Skeletal muscle satellite cell (primary cell): ENCODE measurements around the gene NELFA.
"Not testable (repeated sequence)": the region's sequence is repeated elsewhere in the genome, so short reads cannot be mapped to it uniquely, and the experiment has no call there.

Experiments used
- H3K27me3 ChIP-seq: 2 replicates; pipeline ENCODE4 v1.7.0; 2013; ENCODE audit warnings: low read length; ENCODE audit not compliant: control insufficient read depth, insufficient read depth
- H3K36me3 ChIP-seq: 2 replicates; pipeline ENCODE4 v1.7.0; 2013; ENCODE audit warnings: mild to moderate bottlenecking, control low read depth, low read length; ENCODE audit not compliant: insufficient read depth
- H3K4me1 ChIP-seq: 2 replicates; pipeline ENCODE4 v1.7.0; 2013; ENCODE audit warnings: low read length; ENCODE audit not compliant: control insufficient read depth, insufficient read depth
- H3K4me2 ChIP-seq: 2 replicates; pipeline ENCODE4 v1.7.0; 2013; ENCODE audit warnings: mild to moderate bottlenecking, low read length
- H3K4me3 ChIP-seq: 2 replicates; pipeline ENCODE4 v1.7.0; 2013; ENCODE audit warnings: low read length
- H3K9ac ChIP-seq: 2 replicates; pipeline ENCODE4 v1.7.0; 2013; ENCODE audit warnings: mild to moderate bottlenecking, low read depth, low read length, moderate library complexity
- H3K9me3 ChIP-seq: replicated peaks from 2 replicates; pipeline ENCODE4 v1.7.0; 2013; ENCODE audit warnings: mild to moderate bottlenecking, control low read depth, low read length

The NELFA gene

GRCh38 chr4:2031161-2031560 lies 22.4 kb upstream of the NELFA start:
- not testable (repeated sequence) for H3K9me3 ChIP-seq, H3K4me3 ChIP-seq
- peaks cover 45% of the 10 kb centered on the region for H3K27me3 ChIP-seq

DNA sequence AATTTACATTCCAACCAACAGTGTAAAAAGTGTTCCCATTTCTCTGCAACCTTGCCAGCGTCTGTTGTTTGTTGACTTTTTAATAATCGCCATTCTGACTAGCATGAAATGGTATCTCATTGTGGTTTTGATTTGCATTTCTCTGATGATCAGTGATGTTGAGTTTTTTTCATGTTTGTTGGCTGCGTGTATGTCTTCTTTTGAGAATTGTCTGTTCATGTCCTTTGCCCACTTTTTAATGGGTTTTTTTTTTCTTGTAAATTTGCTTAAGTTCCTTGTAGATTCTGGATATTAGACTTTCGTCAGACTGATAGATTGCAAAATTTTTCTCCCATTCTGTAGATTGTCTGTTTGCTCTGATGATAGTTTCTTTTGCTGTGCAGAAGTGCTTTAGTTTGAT lies 18.3 kb upstream of the NELFA start:
- H3K9me3 ChIP-seq, H3K36me3 ChIP-seq, H3K4me3 ChIP-seq, H3K4me2 ChIP-seq, H3K4me1 ChIP-seq, H3K9ac ChIP-seq: not testable (repeated sequence)
- peaks cover 26% of the 10 kb centered on the region for H3K27me3 ChIP-seq

More at GRCh38 chr4:2031161-2031560, 22.4 kb upstream of the NELFA start:
- H3K9ac ChIP-seq, H3K36me3 ChIP-seq, H3K4me1 ChIP-seq, H3K4me2 ChIP-seq: not testable (repeated sequence)

GRCh38 chr4:2025817-2026216 lies 17.0 kb upstream of the NELFA start:
- Histone ChIP-seq H3K4me3 (no peak overlapping the region), H3K36me3 (no peaks in the 10 kb centered on the region), H3K9ac (no peak overlapping the region), H3K9me3 (no peaks in the 10 kb centered on the region), H3K4me2 (no peak overlapping the region), H3K27me3 (peaks cover 31% of the 10 kb centered on the region), H3K4me1 (peaks cover 8% of the 10 kb centered on the region)

GRCh38 chr4:2024683-2025082 lies 15.9 kb upstream of the NELFA start:
- peaks cover 22% of the 10 kb centered on the region for H3K27me3 ChIP-seq
- peaks cover 8% of the 10 kb centered on the region for H3K4me1 ChIP-seq
- no peaks in the 10 kb centered on the region for H3K36me3 ChIP-seq
- H3K4me3 ChIP-seq = no peak overlapping the region
- no peak overlapping the region for H3K4me2 ChIP-seq
- no peak overlapping the region for H3K9ac ChIP-seq
- H3K9me3 ChIP-seq = no peaks in the 10 kb centered on the region

- not testable (repeated sequence) for H3K4me2 ChIP-seq, H3K4me3 ChIP-seq
These were observed 12.7 kb upstream of the NELFA start for GRCh38 chr4:2021358-2022018.

DNA sequence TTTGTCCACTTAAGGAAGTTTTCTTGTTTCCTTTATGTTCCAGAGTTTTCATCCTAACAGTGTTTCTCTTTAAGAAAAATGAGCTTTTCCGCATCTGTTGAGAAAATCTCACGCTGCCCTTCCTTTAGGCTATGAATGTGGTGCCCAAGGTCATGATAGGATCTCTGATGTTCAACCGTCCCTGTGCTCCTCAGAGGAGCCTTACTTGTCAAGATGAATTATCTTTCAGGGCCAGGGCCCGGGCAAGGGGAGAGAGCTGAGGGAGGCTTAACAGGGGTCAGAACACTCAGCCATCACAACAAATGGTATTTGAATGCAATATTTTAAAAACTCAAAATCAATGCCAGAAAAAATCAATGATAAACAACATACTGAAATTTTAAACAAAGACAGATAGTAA lies 6.2 kb upstream of the NELFA start:
- no peak overlapping the region for H3K9ac ChIP-seq
- H3K4me2 ChIP-seq = no peak overlapping the region
- peaks cover under 1% of the 10 kb centered on the region for H3K4me1 ChIP-seq
- no peaks in the 10 kb centered on the region for H3K36me3 ChIP-seq
- H3K9me3 ChIP-seq = no peaks in the 10 kb centered on the region
- H3K4me3 ChIP-seq = no peak overlapping the region
- peaks cover 10% of the 10 kb centered on the region for H3K27me3 ChIP-seq

More at GRCh38 chr4:2021358-2022018, 12.7 kb upstream of the NELFA start:
- H3K9me3 ChIP-seq, H3K9ac ChIP-seq, H3K4me1 ChIP-seq, H3K36me3 ChIP-seq: not testable (repeated sequence)
- H3K27me3 ChIP-seq = peaks cover 27% of the 10 kb centered on the region

- H3K36me3 ChIP-seq = no peaks in the 10 kb centered on the region
- no peak overlapping the region for H3K4me3 ChIP-seq
- no peak overlapping the region for H3K9ac ChIP-seq
- peaks cover 3% of the 10 kb centered on the region for H3K27me3 ChIP-seq
- H3K4me1 ChIP-seq = peaks cover 18% of the 10 kb centered on the region
- H3K9me3 ChIP-seq = no peaks in the 10 kb centered on the region
- no peak overlapping the region for H3K4me2 ChIP-seq
These were observed 2.8 kb upstream of the NELFA start for GRCh38 chr4:2011583-2011982.

DNA sequence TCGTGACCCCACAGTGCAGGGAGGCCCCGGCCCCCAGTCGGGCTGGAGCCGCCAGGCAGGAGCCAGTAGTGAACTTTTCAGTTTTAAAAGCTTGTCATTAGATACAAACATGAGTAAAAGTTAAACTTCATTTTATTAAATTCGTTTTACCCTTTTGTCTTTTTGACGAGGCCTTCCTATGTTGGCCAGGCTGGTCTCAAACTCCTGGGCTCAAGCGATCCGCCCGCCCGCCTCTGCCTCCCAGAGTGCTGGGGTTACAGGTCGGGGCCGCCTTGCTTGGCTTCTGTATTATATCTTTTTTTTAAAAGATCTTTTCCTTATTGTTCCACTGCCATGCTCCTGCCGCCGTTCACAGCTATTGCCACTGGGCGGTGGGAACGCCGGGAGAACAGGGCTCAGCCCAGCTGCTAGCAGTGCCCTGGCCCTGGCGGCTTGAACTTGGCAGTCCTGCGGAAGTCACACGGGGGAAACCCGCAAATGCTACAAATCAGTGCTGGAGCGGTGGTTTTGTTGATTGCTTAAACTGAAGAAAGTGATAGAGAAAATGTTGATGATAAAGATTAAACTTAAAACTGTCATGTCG lies 968 bp upstream of the NELFA start:
- no peaks in the 10 kb centered on the region for H3K27me3 ChIP-seq
- no peaks in the 10 kb centered on the region for H3K9me3 ChIP-seq
- peak overlapping the region; percentile 97 for H3K4me2 ChIP-seq
- H3K9ac ChIP-seq = peak overlapping the region; percentile 97
- no peaks in the 10 kb centered on the region for H3K36me3 ChIP-seq
- H3K4me1 ChIP-seq = peaks cover 18% of the 10 kb centered on the region
- H3K4me3 ChIP-seq = peak overlapping the region; percentile 100

DNA sequence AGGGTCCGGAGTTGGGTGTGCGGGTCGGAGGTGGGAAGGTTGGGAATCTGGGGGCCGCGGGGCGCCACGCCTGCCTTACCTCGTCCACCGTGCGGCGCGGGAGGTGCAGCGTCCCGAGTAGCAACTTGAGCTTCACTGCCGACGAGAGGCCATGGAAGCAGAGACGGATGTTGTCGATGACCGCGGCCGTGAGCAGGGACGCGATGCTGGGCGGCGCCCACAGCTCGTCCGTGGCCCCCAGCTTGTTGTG lies 178 bp downstream of the NELFA start:
- H3K4me3 ChIP-seq = peak overlapping the region; percentile 100
- H3K4me2 ChIP-seq = peak overlapping the region; percentile 97
- peaks cover 3% of the 10 kb centered on the region for H3K36me3 ChIP-seq
- H3K9ac ChIP-seq = peak overlapping the region; percentile 97
- H3K9me3 ChIP-seq = no peaks in the 10 kb centered on the region
- H3K4me1 ChIP-seq = peaks cover 18% of the 10 kb centered on the region
- H3K27me3 ChIP-seq = no peaks in the 10 kb centered on the region

GRCh38 chr4:2007804-2008670 lies 737 bp downstream of the NELFA start:
- Histone ChIP-seq H3K36me3 (peaks cover 6% of the 10 kb centered on the region), H3K4me3 (peak overlapping the region; percentile 100), H3K9me3 (no peaks in the 10 kb centered on the region), H3K4me1 (peaks cover 18% of the 10 kb centered on the region), H3K9ac (peak overlapping the region; percentile 97), H3K27me3 (no peaks in the 10 kb centered on the region), H3K4me2 (peak overlapping the region; percentile 97)

GRCh38 chr4:2006956-2007653 lies 1.7 kb downstream of the NELFA start:
- peak overlapping the region; percentile 97 for H3K4me2 ChIP-seq
- peak overlapping the region; percentile 97 for H3K9ac ChIP-seq
- peaks cover 6% of the 10 kb centered on the region for H3K36me3 ChIP-seq
- H3K4me3 ChIP-seq = peak overlapping the region; percentile 100
- H3K9me3 ChIP-seq = no peaks in the 10 kb centered on the region
- H3K4me1 ChIP-seq = peaks cover 18% of the 10 kb centered on the region
- H3K27me3 ChIP-seq = no peaks in the 10 kb centered on the region
